NCI-H128 (cell line): ENCODE results near the gene WBP1.
A peak's percentile ranks its signal among the peaks of the same experiment; 100 is the strongest.

Experiments
- DNase-seq: peaks from one replicate; lab custom pipeline; 2025; ENCODE audit not compliant: unreplicated experiment; lab: John Stamatoyannopoulos, UW

The WBP1 gene

DNA sequence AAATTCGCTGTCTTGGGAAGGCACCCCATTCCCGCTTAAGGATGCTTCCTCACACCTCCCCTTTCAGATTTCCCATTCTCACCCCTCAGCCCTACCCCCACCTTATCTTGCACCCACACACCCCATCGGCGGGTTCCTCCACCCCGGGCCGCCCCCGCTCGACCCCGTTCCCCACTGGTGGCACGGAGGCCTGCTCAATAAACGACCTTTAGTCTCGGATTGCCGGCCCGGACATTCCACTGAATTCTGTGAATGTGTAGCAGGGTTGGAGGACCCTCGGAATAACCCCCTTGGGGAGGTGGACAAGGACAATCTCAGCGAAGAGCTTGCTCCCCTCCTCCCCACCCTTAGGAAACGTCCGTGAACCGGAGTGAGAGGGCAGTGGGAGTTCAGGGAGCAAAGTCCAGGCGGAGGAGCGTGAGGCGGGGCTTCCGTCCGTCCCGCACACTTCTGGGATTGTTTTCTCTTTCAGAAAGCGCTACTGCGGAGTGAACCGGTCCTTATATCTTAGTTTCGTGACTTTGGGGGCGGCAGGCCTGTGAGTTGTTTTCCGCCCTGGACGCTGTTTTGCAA is 44.0 kb downstream of the WBP1 start:
- DNase-seq: no peak

DNA sequence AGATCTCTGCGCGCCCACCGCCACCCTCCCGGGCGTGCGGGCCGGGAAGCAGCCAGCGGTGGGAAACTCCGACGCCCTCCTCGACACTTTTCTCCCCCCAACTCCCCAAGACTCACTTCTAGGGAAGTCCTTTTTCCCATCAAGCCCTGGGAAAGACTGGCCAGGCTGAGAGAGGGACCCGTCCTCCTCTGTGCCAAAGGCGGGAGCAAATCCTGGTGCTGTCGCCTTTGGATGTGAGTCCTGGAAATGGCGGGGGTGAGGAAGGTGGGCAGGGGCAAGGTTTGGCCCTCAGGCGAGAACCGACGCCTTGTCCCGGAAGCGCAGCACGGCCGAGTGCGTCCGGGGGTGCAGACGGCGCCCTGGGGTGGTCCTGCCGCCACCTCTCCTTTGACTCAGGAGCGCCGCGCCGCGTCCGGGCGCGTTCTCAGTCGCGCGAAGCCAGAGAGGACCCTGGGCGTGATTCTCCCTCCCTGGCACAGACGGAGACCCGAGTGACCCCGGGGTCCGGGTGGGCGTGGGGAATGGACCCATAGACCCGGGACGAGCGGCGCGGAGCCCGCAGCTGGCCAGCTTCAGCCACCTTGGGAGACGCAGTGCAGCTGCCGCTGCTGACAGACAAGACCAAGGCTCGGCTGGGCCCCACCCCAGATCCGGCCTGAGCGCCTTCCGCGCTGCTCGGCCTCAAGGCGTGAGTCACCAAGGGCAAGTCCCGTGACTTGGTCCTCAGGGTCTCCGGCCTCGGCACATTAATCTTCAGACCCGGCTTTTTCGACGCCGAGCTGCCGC is 44.7 kb downstream of the WBP1 start:
- DNase-seq: no peak

DNA sequence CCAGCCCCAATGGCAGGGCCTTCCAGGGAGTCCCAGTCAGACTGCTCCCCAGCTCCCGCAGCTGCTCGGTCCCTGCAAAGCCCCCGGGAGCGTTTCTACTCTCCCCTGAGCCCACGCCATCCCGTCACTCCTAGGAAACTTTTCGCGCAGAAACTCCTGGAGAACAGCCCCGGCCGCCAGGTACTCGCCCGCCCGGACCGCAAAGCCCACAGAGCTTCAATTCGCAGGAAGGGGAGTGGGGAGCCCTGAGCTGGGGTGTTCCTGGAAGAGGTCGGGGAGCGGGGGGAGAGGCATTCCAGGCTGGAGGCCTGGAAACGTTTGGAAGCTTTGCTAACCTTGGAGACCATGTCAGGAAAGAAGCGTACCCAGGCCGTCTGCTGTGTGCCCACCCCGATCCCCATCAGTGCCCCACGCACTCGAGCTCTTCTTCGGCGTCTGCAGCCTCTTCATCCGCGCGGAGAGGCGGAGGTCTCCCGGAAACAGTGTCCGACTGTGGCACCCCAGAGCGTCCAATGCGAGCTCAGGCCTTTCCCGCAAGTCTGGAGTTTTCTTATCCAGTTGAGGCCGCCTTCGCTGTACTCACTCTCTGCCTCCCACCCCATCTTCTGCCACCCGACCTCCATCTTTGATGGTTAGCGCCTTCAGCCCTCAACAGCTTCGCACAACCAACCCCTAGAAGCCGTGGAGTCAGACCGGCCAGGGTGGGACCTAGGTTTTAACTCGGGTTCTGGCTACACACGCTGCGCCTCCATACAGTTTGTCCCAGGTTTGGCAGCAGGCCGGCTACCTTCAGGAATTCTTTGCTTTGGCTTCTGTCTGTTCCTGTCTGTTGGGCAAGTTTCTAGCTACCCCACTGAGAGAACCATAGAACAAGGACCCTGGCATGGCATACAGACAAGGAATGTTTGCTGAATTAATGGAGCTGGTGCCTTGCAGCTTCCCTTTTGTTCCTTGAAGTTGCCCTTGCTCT is 45.6 kb downstream of the WBP1 start:
- no peak for DNase-seq

DNA sequence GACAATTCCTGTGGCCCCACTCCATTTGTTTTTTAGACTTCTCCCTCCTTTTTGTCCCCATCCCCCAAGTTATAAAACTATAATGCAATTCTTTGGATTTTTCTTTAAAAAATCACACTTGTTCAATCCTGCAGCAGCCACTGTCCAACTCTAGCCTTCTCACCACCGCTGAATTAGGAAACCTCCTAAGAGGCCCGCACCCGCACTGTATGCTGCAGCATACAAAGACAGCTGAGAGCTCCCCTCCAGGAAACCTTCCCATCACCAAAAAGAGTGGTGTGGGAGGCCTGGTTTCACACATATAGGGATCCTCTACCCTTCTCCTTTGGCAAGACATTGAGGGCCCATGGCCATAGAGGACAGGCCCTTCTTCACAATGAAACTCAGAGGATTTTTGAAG is 46.4 kb downstream of the WBP1 start:
- no peak for DNase-seq

DNA sequence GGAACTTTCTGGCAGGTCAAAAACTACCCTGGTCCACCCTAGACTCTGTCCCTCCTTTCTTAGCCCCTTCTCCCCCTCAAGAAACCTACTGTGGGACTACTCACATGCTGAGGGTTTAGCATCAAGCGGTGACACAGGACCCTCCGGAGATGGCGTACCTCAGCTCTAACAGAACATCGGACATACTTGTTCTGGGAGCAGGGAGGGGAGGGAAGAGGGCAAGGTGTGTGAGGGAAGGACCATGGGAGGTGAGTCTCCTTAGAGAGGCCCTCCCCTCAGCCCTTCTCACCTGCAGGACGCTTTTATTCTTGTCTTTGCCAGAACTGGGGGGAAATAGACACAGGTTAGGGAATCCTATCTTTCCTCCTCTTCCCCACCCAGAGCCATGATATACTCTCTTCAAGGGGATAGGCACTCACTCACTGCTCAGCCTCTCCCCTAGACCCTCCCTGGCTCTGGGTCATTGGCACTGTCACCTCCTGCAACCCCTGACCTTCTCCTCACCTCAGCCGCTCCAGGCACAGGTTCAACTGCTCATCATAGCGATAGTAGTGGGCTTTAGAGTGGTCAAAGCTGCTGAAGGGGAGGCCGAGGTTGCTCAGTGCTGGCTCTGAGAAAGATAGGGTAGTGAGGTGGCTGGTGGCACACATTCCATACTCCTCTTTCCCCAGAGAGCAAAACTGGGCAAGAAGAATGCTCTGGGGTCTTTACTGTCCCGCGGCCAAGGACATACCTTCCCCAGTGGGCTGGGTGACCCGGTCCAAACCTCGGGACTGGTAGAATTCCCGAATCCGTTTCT is 47.4 kb downstream of the WBP1 start:
- no peak for DNase-seq

DNA sequence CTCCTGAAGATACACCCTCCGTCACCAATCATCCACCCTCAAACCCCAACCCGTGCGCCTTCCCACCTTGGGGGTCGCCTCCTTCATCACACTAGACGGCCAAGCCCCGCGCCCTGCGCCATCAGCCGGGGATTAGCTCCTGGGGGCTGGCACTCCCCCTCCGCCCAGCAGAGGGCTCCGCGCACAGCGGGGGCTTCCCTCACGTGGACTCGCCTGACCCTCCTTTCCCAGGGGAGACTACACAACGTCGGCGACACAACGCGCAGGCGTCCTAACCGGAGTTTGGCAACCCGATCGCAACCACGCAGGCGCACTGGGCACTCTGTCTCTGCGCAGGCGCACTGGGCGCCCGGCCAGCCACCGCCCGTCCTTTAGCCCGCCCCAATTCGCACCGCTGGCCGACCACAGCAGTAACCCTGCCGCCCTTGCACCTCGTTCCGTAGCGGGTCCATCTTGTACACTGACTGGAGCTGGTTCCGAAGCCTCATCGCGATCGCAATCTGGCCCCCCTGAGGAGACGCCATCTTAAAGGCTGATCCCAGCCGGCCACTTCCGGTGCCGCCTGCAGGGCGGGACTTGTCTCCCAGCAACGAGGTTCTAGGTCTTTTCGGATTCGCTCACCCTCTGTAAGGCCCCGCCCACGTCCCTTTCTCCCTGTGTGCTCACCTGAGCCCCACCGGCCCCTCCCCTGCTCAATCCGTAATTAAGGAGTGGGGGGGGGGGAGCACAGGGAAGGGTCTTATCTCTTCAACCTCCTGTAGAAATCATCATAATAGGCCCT is 49.1 kb downstream of the WBP1 start, which contains the start of gene PCGF1:
Gene PCGF1, minus strand, starts transcription at position 551 of the 781 bp plus-strand sequence. Its CDS starts 27 bp downstream, at position 524.
- DNase-seq: peak; percentile 98

DNA sequence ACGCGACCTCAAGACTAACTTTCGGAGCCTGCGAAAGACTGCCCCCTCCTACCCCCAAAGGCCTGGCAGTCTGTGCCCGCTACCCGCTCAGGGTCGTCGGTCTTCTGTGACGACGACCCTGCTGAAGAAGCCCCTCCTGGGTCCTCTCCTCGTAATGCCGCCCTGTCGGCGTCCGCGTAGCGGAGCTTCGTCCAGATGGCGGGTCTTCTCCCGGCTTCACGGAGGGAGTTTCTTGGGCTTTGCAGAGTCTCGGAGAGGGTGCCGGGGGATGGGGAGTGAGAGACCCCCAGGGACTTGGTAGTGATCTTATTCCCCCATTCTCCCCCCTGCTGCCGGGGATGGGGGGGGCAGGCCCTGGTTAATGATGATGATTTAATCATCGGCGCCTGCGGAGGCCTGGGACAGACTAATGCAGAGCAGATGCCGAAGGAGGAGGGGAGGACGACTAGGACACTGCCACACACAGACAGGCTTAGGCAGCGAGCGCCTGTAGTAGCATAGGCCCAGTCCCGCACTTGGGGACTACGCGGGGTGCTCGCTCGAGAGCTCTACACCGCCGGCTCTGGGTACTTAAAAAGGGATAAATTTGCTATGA is 49.8 kb downstream of the WBP1 start:
- no peak for DNase-seq

DNA sequence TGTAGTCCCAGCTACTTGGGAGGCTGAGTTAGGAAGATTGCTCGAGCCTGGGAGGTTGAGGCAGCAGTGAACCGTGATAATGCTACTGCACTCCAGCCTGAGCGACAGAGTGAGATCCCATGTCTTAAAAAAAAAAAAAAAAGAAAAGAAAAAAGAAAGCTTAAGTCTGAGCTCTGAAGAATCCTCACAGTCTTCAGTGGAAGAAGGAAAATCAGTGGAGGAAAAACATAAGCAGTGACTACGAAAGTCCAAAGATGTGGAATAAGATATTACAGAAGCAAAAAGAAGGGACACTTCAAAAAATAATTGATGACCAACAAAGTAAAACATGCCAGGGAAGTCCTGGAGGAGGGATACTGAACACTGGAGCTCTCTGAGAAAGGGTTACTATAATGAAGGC is 52.0 kb downstream of the WBP1 start:
- no peak for DNase-seq
